ENCODE data around the gene SEPHS2. TPM values are rescaled to one million over a fixed set of nuclear protein-coding genes. Genes with fewer than 3 reads are reported as not detected.

Gene SEPHS2
- total and polyA plus RNA-seq, 2 donors from 2014 or later = 82.3 to 137 TPM

DNA sequence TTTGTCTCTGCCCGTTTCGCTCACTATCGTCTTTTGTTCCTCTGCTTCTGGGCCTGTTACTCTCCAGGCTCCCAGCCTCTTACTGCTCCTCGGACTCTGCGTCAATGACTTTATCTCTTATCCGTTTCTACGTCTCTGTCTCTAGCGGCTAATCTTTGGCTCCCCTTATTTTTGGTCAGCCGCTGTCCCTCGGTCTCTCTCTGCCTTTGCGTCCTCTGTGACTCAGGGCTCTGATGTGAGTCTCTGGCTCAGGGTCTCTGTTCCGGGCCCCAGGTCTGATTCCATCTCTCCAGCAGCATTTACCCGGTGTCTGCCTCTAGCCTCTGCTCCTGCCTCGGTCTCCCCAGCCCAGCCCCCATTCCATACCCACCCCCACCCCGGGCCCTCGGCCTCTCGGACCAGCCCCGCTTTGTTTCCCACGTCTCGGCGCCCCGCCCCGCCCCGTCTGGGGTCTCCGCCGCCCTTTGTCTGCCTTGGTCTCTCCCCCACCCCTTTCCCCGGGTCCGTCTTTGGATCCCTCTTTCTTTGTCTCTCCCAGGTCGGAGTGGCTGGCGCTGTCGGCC, 51.0 kb downstream of the SEPHS2 start:
- FAIRE-seq (no peak), DNase-seq (peak in 1 of 5 donors; percentile 63)
- intact Hi-C loops (cut with DNase I) = no loop called here
- TF ChIP-seq, protein P1, sequence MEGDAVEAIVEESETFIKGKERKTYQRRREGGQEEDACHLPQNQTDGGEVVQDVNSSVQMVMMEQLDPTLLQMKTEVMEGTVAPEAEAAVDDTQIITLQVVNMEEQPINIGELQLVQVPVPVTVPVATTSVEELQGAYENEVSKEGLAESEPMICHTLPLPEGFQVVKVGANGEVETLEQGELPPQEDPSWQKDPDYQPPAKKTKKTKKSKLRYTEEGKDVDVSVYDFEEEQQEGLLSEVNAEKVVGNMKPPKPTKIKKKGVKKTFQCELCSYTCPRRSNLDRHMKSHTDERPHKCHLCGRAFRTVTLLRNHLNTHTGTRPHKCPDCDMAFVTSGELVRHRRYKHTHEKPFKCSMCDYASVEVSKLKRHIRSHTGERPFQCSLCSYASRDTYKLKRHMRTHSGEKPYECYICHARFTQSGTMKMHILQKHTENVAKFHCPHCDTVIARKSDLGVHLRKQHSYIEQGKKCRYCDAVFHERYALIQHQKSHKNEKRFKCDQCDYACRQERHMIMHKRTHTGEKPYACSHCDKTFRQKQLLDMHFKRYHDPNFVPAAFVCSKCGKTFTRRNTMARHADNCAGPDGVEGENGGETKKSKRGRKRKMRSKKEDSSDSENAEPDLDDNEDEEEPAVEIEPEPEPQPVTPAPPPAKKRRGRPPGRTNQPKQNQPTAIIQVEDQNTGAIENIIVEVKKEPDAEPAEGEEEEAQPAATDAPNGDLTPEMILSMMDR (IDR thresholded peaks at IDR 0.05; ENCODE audit: borderline replicate concordance, extremely low read depth, insufficient read depth) = no peak
- H3K9ac ChIP-seq (ENCODE audit: low read length in 3 of 3) = peak overlapping the region in 2 of 3 donors; percentile 40 to 73
- no peaks in the 10 kb centered on the region for H3K9me3 ChIP-seq (ENCODE audit: control insufficient read depth in 2 of 3, insufficient read depth in 1 of 3, low read length in 3 of 3)
- H3K27me3 ChIP-seq (ENCODE audit: control insufficient read depth, insufficient read depth, low read length) = no peaks in the 10 kb centered on the region
- peaks cover 0 to 3% (median 0%) of the 10 kb centered on the region in 3 donors for H3K36me3 ChIP-seq (ENCODE audit: control insufficient read depth in 2 of 3, insufficient read depth in 3 of 3, low read length in 3 of 3)
- H3K4me3 ChIP-seq (ENCODE audit: low read length in 3 of 3) = peak overlapping the region; percentile 50 to 76 (median 52)
- peaks cover 0 to 9% (median 6%) of the 10 kb centered on the region in 3 donors for H3K4me1 ChIP-seq (ENCODE audit: control insufficient read depth in 2 of 3, insufficient read depth in 2 of 3, low read depth in 1 of 3, low read length in 3 of 3)
- H3K27ac ChIP-seq (ENCODE audit: low read depth in 2 of 2, low read length in 2 of 2) = peak overlapping the region; percentile 25 to 28

Other genes starting within 250 kb of the SEPHS2 start
- gene SULT1A3, start 246.6 kb downstream of the SEPHS2 start, total RNA-seq = 19.8 TPM
- gene SULT1A3, start 246.6 kb downstream of the SEPHS2 start, polyA plus RNA-seq (ENCODE audit: insufficient read depth, low read depth, low replicate concordance) = 31.3 TPM
- gene NPIPB13, start 197.4 kb downstream of the SEPHS2 start, total RNA-seq = 20.5 TPM
- gene NPIPB13, start 197.4 kb downstream of the SEPHS2 start, polyA plus RNA-seq (ENCODE audit: insufficient read depth, low read depth, low replicate concordance) = 1.2 TPM
- 68.1 TPM for gene CD2BP2, start 90.6 kb downstream of the SEPHS2 start, total RNA-seq
- 61.8 TPM for gene CD2BP2, start 90.6 kb downstream of the SEPHS2 start, polyA plus RNA-seq (ENCODE audit: insufficient read depth, low read depth, low replicate concordance)
- gene TBC1D10B, start 75.4 kb downstream of the SEPHS2 start, total RNA-seq = 32.7 TPM
- gene TBC1D10B, start 75.4 kb downstream of the SEPHS2 start, polyA plus RNA-seq (ENCODE audit: insufficient read depth, low read depth, low replicate concordance) = 30.1 TPM
- not detected for gene MYL11, start 71.1 kb downstream of the SEPHS2 start, total RNA-seq
- gene MYL11, start 71.1 kb downstream of the SEPHS2 start, polyA plus RNA-seq (ENCODE audit: insufficient read depth, low read depth, low replicate concordance) = 2.3 TPM
- 12.8 TPM for gene SEPTIN1, start 63.3 kb downstream of the SEPHS2 start, total RNA-seq
- gene SEPTIN1, start 63.3 kb downstream of the SEPHS2 start, polyA plus RNA-seq (ENCODE audit: insufficient read depth, low read depth, low replicate concordance) = 5.0 TPM
- gene ZNF48, start 50.5 kb downstream of the SEPHS2 start, total RNA-seq = 9.7 TPM
- gene ZNF48, start 50.5 kb downstream of the SEPHS2 start, polyA plus RNA-seq (ENCODE audit: insufficient read depth, low read depth, low replicate concordance) = 6.9 TPM
- 7.8 TPM for gene ZNF771, start 38.3 kb downstream of the SEPHS2 start, total RNA-seq
- gene ZNF771, start 38.3 kb downstream of the SEPHS2 start, polyA plus RNA-seq (ENCODE audit: insufficient read depth, low read depth, low replicate concordance) = 14.8 TPM
- gene DCTPP1, start 15.8 kb downstream of the SEPHS2 start, total RNA-seq = 39.1 TPM
- gene DCTPP1, start 15.8 kb downstream of the SEPHS2 start, polyA plus RNA-seq (ENCODE audit: insufficient read depth, low read depth, low replicate concordance) = 64.7 TPM
- gene ITGAL, start 26.9 kb upstream of the SEPHS2 start, total RNA-seq = 19.6 TPM
- 0.56 TPM for gene ITGAL, start 26.9 kb upstream of the SEPHS2 start, polyA plus RNA-seq (ENCODE audit: insufficient read depth, low read depth, low replicate concordance)
- gene ZNF768, start 80.7 kb upstream of the SEPHS2 start, total RNA-seq = 36.2 TPM
- gene ZNF768, start 80.7 kb upstream of the SEPHS2 start, polyA plus RNA-seq (ENCODE audit: insufficient read depth, low read depth, low replicate concordance) = 46.9 TPM
- 11.6 TPM for gene ZNF747, start 89.0 kb upstream of the SEPHS2 start, total RNA-seq
- gene ZNF747, start 89.0 kb upstream of the SEPHS2 start, polyA plus RNA-seq (ENCODE audit: insufficient read depth, low read depth, low replicate concordance) = 10.1 TPM
- 11.9 TPM for gene ZNF764, start 112.5 kb upstream of the SEPHS2 start, total RNA-seq
- gene ZNF764, start 112.5 kb upstream of the SEPHS2 start, polyA plus RNA-seq (ENCODE audit: insufficient read depth, low read depth, low replicate concordance) = 4.4 TPM
- 16.7 TPM for gene ZNF688, start 125.8 kb upstream of the SEPHS2 start, total RNA-seq
- gene ZNF688, start 125.8 kb upstream of the SEPHS2 start, polyA plus RNA-seq (ENCODE audit: insufficient read depth, low read depth, low replicate concordance) = 32.7 TPM
- 18.5 TPM for gene ZNF785, start 139.8 kb upstream of the SEPHS2 start, total RNA-seq
- 6.3 TPM for gene ZNF785, start 139.8 kb upstream of the SEPHS2 start, polyA plus RNA-seq (ENCODE audit: insufficient read depth, low read depth, low replicate concordance)
- gene ZNF689, start 164.5 kb upstream of the SEPHS2 start, total RNA-seq = 9.0 TPM
- gene ZNF689, start 164.5 kb upstream of the SEPHS2 start, polyA plus RNA-seq (ENCODE audit: insufficient read depth, low read depth, low replicate concordance) = 3.9 TPM
- gene PRR14, start 205.1 kb upstream of the SEPHS2 start, total RNA-seq = 51.6 TPM
- gene PRR14, start 205.1 kb upstream of the SEPHS2 start, polyA plus RNA-seq (ENCODE audit: insufficient read depth, low read depth, low replicate concordance) = 44.2 TPM
- gene FBRS, start 212.6 kb upstream of the SEPHS2 start, total RNA-seq = 66.2 TPM
- 26.3 TPM for gene FBRS, start 212.6 kb upstream of the SEPHS2 start, polyA plus RNA-seq (ENCODE audit: insufficient read depth, low read depth, low replicate concordance)

Measured in kidney (tissue), 14 donors.